NCI-H524 (cell line): ENCODE data around the gene SNAP25.
A peak's percentile ranks its signal among the peaks of the same experiment; 100 is the strongest.

Source experiments
- DNase-seq, 2 experiments: peaks; one replicate each; lab custom pipeline; 2025; lab: John Stamatoyannopoulos, UW

SNAP25 gene

GRCh38 chr20:10216146-10216791 is 2.4 kb upstream of the SNAP25 start:
- DNase-seq = no peak

DNA sequence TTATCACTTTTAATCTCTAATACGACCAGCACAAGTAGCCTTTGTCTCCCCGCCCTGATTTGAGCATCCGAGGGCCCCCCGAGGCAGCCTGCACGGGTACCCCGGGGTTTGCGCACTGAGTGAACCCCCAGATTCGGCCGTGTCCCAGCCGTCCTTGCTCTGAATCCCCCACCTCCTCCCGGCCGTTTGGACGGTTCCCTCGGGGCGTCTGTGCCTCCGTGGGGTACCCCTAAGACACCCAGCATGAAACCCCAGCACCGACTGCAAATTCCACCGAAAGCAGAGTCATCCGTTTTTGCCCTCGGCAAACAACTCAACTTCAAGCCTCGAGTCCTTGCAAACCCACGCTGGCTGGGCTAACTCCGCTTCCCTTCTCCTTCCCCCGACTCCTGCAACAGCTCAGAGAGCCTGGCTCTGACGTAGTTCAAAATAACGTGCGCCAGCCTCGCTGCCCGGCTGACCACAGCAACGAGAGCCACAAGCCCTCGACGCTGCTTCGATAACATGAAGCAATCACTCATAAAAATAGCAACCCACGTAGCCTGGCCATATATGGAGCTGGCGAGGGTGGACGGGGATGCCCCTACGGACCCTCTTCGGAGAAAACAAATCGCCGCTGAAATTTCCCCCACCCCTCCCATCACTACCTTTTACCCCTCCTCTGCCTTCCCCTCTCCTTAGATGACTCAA is 764 bp upstream of the SNAP25 start:
- peak; percentile 75 to 88 for DNase-seq

DNA sequence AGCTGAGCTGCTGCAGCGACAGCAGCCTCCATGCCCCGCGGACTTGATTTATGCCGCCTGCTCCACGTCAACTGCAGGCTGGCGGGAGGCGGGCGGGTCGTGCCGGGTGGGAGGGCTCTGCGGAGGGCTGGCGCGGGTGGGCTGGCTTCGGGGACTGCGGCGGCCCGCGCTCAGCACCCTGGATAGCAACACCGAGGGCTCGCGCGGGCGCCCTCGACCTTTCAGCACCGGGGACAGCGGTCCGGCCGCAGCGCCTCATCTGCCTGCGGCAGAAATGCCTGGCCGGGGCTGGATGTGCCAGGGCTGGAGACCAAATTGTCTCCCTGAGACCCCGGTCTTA is 792 bp downstream of the SNAP25 start:
- DNase-seq = peak; percentile 68 to 74

- peak in 1 of 2 experiments; percentile 24 for DNase-seq
Observed at GRCh38 chr20:10219993-10220750, 1.5 kb downstream of the SNAP25 start.

GRCh38 chr20:10221021-10221420 is 2.4 kb downstream of the SNAP25 start:
- DNase-seq = no peak

DNA sequence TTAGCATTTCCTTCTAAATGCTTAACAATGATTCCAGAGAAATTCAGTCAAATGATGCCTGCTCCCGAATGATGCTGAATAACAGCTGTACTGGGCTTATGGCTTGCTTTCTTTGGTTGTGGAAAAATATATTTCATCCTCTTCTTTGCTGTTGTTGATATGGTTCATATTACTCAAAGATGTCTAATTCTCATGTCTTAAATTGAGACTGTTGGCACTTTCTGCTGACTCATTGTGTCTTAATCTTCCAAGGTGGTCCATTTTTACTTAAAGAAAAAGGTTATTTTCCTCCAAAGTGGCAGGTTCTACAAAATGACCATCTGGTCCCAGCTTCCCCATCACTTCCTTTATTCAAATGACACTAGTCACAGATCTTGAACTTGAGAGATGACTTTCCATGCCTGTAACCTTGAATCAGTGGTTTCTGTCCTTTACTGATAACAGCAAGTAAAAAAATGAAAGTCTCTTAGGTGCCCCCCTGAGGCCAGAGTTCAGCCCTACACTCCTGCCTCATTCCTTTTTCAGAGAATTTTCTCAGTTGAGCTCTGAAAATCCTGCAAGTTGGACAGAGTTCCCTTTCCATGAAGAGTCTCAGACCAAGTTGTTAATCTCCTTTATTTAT is 6.9 kb downstream of the SNAP25 start:
- DNase-seq = peak in 1 of 2 experiments; percentile 67

DNA sequence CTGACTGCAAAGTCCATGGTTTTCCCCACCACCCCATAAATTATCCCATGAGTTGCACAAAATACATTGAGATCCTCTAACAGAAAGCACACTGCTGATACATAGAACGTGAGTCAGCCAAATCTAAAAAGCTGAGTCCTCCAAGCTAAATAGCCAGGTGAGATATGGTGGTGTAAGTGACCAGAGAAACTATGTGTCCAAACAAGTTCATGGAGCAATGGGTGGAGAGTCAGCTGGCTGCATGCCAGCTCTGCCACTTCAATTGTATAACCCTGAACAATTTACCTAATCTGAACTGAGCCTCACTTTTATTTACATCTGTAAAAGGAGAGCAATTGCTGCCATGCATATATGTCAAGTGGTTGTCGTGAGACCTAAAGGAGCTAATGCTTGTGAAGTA is 9.7 kb downstream of the SNAP25 start:
- DNase-seq = no peak

GRCh38 chr20:10231290-10231689 is 12.7 kb downstream of the SNAP25 start:
- no peak for DNase-seq

DNA sequence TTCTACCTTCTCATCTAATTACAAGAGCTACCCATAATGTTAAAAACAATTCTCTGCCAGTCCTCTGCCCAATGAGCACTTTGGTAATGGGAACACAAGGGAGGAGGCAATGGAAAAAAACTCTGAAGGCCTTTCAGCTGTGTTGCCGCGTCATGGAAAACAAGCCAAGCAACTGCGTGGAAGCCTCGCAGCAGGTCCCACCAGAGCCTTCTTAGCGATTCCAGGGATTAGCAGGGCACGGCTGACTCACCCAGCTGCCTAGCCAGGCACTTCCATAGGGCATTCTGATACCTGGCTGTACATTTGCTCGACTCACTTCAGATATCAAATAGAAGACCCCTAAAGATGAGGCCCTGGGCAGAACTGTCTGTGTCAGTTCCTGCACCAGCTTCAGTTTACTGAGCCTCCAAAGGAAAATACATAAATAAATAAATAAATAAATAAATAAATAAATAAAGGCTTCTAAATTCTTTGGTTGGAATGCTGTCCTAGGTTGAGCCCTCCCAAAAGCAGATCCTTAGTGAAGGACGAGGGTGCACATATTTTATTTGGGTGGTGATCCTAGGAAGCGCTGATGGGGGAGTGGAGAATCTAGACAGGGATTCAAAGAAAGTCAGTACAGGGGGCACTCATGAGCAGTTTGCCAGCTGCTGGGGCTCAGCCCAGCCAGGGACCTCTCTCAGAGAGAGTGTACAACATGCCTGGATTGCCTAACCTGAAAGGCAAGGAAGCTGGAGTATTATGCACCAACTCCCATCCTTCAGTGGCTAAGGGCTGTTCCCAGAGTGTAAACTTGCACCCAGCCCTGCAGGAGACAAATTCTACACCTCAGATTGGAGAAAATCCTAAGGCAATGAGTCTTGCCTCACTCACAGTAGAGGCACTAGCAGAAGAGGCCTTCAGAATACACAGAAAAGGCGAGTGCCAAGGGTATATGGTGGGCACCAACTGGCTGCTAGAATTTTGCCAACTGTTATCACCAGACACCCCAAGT is 18.2 kb downstream of the SNAP25 start:
- peak in 1 of 2 experiments; percentile 10 for DNase-seq

DNA sequence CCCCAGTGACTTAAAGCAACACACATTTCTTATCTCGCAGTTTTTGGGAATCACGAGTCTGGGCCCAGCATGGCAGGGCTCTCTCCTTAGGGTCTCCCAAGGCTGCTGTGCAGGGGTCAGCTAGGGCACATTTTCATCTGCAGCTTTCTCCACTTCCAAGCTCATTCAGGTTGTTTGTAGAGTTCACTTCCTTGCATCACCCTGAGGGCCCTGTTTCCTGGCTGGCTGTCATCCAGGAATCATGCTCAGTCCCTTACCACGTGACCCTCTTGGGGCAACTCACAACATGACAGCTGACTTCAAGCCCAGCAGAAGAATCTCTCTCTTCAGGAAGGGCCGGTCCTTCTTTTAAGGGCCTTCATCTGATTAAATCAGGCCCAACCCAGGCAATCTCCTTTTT is 21.3 kb downstream of the SNAP25 start:
- DNase-seq = peak in 1 of 2 experiments; percentile 49

DNA sequence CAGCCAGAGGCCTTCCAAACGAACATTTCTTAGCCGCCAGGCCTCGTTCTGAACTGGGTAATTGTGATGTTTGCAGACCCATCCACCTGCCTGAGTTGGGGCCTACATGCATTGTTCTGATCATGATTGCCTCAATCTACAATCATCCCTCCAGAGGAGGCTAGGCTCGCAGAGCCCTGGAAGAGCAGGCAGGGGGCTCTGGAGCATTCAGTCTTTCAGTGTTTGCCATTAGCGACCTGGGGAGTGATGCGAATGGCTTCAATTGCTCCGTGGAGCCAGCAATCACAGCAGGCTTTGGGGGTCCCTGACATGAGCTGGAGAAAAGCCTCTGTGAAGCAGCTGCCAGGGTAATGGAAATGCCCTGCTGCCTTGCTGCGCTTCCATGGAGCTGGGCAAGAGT is 22.0 kb downstream of the SNAP25 start:
- no peak for DNase-seq

GRCh38 chr20:10242166-10242565 is 23.5 kb downstream of the SNAP25 start:
- DNase-seq = peak; percentile 11 to 73

- DNase-seq = no peak
Observed at GRCh38 chr20:10247440-10247839, 28.8 kb downstream of the SNAP25 start.

DNA sequence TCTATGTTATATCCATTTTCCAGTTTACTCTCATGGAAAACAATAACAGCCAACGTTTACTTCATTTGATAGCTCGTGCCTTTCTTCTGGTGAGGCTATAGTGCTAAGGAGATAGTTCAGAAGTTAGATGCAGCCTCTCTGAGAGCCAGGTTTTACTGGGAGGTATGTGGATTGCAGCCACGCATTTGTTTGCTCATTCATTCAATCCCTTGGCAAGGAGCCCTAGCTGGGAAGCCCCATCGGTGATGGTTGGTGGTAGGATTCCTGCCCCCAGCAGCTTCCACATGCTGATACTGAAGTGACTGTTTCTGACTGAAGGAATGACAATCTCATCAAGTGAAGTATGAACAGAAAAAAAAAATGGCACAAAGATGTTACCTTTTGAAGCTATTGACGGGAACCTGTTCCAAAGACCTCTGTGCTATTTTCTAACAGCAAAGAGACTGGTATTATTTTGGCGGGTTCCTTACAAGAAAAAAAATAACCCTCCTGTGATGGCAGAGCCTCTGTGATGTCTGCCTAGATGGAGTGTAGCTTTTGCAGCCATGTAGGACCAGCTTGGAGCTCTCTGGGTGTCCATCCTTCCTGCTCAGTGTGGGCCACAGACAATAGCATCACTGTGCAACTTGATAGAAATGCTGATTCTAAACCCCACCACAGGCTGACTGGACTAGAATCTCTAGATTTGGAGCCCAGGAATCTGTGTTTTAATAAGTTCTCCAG is 30.6 kb downstream of the SNAP25 start:
- DNase-seq = no peak

DNA sequence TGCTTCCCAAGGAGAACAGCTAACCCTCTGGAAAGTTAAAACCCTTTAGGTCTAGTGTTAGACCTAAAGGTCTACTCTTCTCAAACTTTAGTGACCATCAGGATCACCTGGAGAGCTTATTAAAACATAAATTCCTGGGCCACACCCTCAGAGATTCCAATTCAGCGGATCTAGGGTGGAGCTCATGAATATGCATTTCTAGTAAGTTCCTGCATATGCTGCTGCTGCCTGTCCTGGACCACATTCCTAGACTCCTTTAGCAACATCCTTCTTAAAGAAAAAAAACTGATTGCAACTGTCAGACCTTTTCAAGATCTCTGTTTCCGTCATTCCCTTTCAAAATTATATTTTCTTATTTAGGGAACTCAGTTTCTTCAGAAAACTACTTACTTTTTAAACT is 31.2 kb downstream of the SNAP25 start:
- no peak for DNase-seq

GRCh38 chr20:10250902-10251301 is 32.3 kb downstream of the SNAP25 start:
- no peak for DNase-seq

DNA sequence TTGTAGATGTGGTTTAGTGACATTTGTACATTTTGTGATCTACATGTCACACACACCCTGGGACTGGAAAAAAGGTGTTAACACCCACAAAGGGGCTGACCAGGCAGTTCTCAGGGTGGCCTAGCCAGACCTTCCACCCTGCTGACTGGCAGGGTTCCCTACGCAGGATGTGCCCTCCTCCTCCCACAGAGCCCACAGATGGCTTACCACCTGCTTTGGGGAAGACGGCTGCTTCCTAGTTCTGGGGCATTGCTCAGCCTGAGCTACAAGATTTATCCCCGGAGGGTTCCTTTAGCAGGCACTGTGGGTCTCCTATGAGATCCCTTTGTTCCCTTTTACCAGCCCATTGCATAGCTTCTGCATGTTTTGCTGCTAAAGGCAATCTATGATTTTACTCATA is 35.1 kb downstream of the SNAP25 start:
- DNase-seq = peak; percentile 59 to 85

DNA sequence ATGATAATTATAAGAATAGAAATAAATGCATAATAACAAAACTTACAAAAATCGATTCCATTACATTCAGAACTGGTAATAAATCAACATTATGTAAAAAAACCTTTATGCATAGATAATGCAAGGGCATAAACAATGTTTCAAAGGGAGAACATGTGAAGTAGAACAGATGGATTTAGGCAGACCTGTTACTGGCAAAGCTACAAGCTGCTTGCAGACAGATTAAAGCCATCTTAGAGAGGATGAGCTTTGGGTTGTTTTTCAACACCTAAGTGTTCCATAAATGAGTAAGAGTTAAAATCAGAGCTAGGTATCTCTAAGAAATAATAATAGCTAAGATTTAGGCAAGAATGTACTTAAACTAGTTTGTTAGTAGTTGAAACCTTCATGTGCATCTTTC is 37.2 kb downstream of the SNAP25 start:
- DNase-seq = peak in 1 of 2 experiments; percentile 79

GRCh38 chr20:10259166-10259565 is 40.5 kb downstream of the SNAP25 start:
- peak in 1 of 2 experiments; percentile 54 for DNase-seq

GRCh38 chr20:10260316-10260715 is 41.7 kb downstream of the SNAP25 start:
- no peak for DNase-seq

DNA sequence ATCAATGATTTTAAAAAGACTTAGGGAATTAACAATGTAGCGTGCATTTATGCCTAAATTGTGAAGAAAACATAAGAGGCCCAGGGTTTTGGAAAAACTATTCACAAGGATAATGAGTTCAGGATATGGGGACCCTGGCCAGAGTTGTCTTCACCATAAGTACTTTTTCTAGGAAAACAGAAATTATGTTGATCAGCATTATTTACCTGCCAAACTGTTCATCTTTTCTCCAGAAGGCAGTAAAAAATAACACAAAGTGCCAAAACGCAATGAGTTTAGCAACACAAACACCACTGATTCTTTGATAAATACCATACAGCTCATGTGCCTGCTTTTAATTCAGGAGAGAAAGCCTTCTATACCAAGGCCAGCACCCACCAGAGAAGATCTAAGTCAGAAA is 43.1 kb downstream of the SNAP25 start:
- DNase-seq = no peak
